Inferior parietal cortex (tissue), 1 donor: ENCODE data around the gene ADK.

ENCODE experiments used
- DNase-seq: peaks from one replicate; pipeline ENCODE4 v3.0.0-alpha.2; 2016; ENCODE audit errors: extremely low spot score

Gene ADK

GRCh38 chr10:74738985-74739567 is 588.1 kb downstream of the ADK start:
- DNase-seq: peak; percentile 7

- DNase-seq: no peak
Measured at GRCh38 chr10:74743401-74743800, 592.4 kb downstream of the ADK start.

GRCh38 chr10:74745449-74745848 is 594.4 kb downstream of the ADK start:
- DNase-seq: no peak

GRCh38 chr10:74746813-74747212 is 595.8 kb downstream of the ADK start:
- no peak for DNase-seq

- no peak for DNase-seq
Measured at GRCh38 chr10:74748468-74749031, 597.5 kb downstream of the ADK start.

- DNase-seq: no peak
Measured at GRCh38 chr10:74750848-74751274, 599.8 kb downstream of the ADK start.

GRCh38 chr10:74752371-74753040 is 601.5 kb downstream of the ADK start:
- no peak for DNase-seq

- no peak for DNase-seq
Measured at GRCh38 chr10:74753442-74754211, 602.6 kb downstream of the ADK start.

- DNase-seq: no peak
Measured at GRCh38 chr10:74754381-74754821, 603.4 kb downstream of the ADK start.

- DNase-seq: no peak
Measured at GRCh38 chr10:74755273-74755672, 604.3 kb downstream of the ADK start.
